Neural cell (in vitro differentiated cells): ENCODE results near the gene TMEM258.

Experiments used
- CTCF ChIP-seq: fragments of 450-650 bp; IDR thresholded peaks from 2 replicates; pipeline ENCODE4 v1.5.1; 2014; ENCODE audit warnings: antibody characterized with exemption, mild to moderate bottlenecking, moderate library complexity; ENCODE audit not compliant: poor library complexity, severe bottlenecking
- EZH2 ChIP-seq: fragments of 200-600, 300-800 bp; shearing (Covaris generic), sonication (generic); IDR thresholded peaks from 2 replicates; pipeline ENCODE4 v1.6.1; 2014; ENCODE audit warnings: antibody characterized with exemption, low read length, borderline replicate concordance, mild to moderate bottlenecking; ENCODE audit not compliant: insufficient read depth, poor library complexity, severe bottlenecking
- REST ChIP-seq: IDR thresholded peaks from 2 replicates; pipeline ENCODE4 v1.6.1; 2012; ENCODE audit warnings: borderline replicate concordance
- SMC3 ChIP-seq: fragments of 450-650 bp; conservative IDR thresholded peaks from 2 replicates; pipeline ENCODE4 v1.6.1; 2014; ENCODE audit warnings: antibody characterized with exemption, mild to moderate bottlenecking, moderate library complexity; ENCODE audit not compliant: poor library complexity

- TF ChIP-seq CTCF (no peak), EZH2 (no peak), REST (no peak), SMC3 (no peak)
These were observed 12.5 kb downstream of the TMEM258 start for GRCh38 chr11:61779666-61780525.
